Measurements from ENCODE around the gene RARA. TPM values are rescaled to one million over a fixed set of nuclear protein-coding genes. Genes with fewer than 3 reads are reported as not detected.

The RARA gene
- total RNA-seq, 1 experiment from 2014 or later = 42.3 TPM

GRCh38 chr17:40399185-40399584 lies 90.2 kb downstream of the RARA start:
- no peak overlapping the region for H3K27ac ChIP-seq
- no peaks in the 10 kb centered on the region for H3K9me3 ChIP-seq (replicated peaks)
- no peak overlapping the region for H3K4me3 ChIP-seq
- DNase-seq = peak in 1 of 2 experiments; percentile 68
- H3K36me3 ChIP-seq = peaks cover 96% of the 10 kb centered on the region
- no peaks in the 10 kb centered on the region for H3K4me1 ChIP-seq
- H3K27me3 ChIP-seq = no peaks in the 10 kb centered on the region

- Histone ChIP-seq H3K27me3 (no peaks in the 10 kb centered on the region), H3K27ac (no peak overlapping the region), H3K4me1 (no peaks in the 10 kb centered on the region), H3K36me3 (peaks cover 95% of the 10 kb centered on the region), H3K4me3 (no peak overlapping the region), H3K9me3 (replicated peaks) (no peaks in the 10 kb centered on the region)
- DNase-seq = no peak
These were observed 93.7 kb downstream of the RARA start for GRCh38 chr17:40402668-40403067.

- Histone ChIP-seq H3K36me3 (peaks cover 94% of the 10 kb centered on the region), H3K4me1 (no peaks in the 10 kb centered on the region), H3K4me3 (no peak overlapping the region), H3K27me3 (no peaks in the 10 kb centered on the region), H3K27ac (no peak overlapping the region), H3K9me3 (replicated peaks) (no peaks in the 10 kb centered on the region)
- DNase-seq = no peak
These were observed 95.0 kb downstream of the RARA start for GRCh38 chr17:40404003-40404402.

Other genes with a start within 250 kb of the RARA start
- gene THRA, start 246.2 kb upstream of the RARA start, total RNA-seq (2014; rRNA removed; shearing (Covaris generic)) = 13.3 and 14.4 TPM in 2 replicates
- gene NR1D1, start 208.6 kb upstream of the RARA start, total RNA-seq (2014; rRNA removed; shearing (Covaris generic)) = 1.0 and 1.4 TPM in 2 replicates
- 72.9 and 76.1 TPM in 2 replicates for gene MSL1, start 187.2 kb upstream of the RARA start, total RNA-seq (2014; rRNA removed; shearing (Covaris generic))
- gene CASC3, start 168.6 kb upstream of the RARA start, total RNA-seq (2014; rRNA removed; shearing (Covaris generic)) = 53.8 and 58.5 TPM in 2 replicates
- 1.6 and 2.7 TPM in 2 replicates for gene RAPGEFL1, start 131.7 kb upstream of the RARA start, total RNA-seq (2014; rRNA removed; shearing (Covaris generic))
- gene WIPF2, start 89.9 kb upstream of the RARA start, total RNA-seq (2014; rRNA removed; shearing (Covaris generic)) = 8.3 and 9.0 TPM in 2 replicates
- gene CDC6, start 21.3 kb upstream of the RARA start, total RNA-seq (2014; rRNA removed; shearing (Covaris generic)) = 89.3 and 97.0 TPM in 2 replicates
- gene GJD3, start 55.6 kb downstream of the RARA start, total RNA-seq (2014; rRNA removed; shearing (Covaris generic)) = not detected in 2 replicates
- 524 and 583 TPM in 2 replicates for gene TOP2A, start 108.7 kb downstream of the RARA start, total RNA-seq (2014; rRNA removed; shearing (Covaris generic))
- gene IGFBP4, start 134.3 kb downstream of the RARA start, total RNA-seq (2014; rRNA removed; shearing (Covaris generic)) = 1.7 and 2.3 TPM in 2 replicates
- not detected in 2 replicates for gene TNS4, start 192.4 kb downstream of the RARA start, total RNA-seq (2014; rRNA removed; shearing (Covaris generic))

All from SJCRH30 (cell line).